Fibroblast of the aortic adventitia (primary cell): ENCODE measurements around the gene PRG3. TPM values are rescaled to one million over a fixed set of nuclear protein-coding genes. Genes with fewer than 3 reads are reported as not detected.
A peak's percentile ranks its signal among the peaks of the same experiment; 100 is the strongest.

Experiments used
- DNase-seq: peaks from one replicate; pipeline ENCODE4 v3.0.0-alpha.2; 2010; ENCODE audit warnings: low read depth
- H3K4me3 ChIP-seq: 2 replicates; pipeline ENCODE4 v1.5.1; 2011; ENCODE audit warnings: low read depth, mild to moderate bottlenecking, control low read depth, low read length, moderate library complexity
- CTCF ChIP-seq: IDR thresholded peaks from 2 replicates; pipeline ENCODE4 v1.5.1; 2011; ENCODE audit warnings: mild to moderate bottlenecking, low read length, control low read depth, inconsistent platforms; ENCODE audit not compliant: insufficient read depth
- total RNA-seq: library from RNA; depleted of rRNA; stranded (reverse); fragments of >200 nt; gene quantifications from 2 replicates; pipeline ENCODE4 v1.2.3, GENCODE V29; 2012; ENCODE audit warnings: low replicate concordance

PRG3 gene
- total RNA-seq, 1 donor = not detected

DNA sequence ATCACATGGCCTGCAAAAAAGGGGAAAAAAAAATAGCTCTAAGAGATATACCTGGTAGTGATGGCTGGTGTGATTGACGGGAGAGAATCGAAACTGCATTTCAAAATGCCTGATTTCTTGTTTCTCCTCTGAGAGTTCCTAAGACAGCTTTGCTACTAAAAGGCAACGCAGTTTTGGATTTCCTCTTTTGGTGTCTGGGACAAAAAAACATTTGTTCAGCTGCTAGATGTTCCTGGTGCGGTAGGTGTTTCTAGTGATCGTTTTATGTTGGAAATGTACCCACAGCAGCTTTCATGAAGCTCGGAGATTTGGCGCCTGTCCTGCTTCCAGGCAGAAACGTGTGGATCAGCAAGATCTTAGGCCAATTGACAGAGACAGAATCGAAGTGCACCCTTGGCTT lies 24.7 kb downstream of the PRG3 start:
- no peak for DNase-seq
- TF ChIP-seq CTCF = no peak
- H3K4me3 ChIP-seq = no peak overlapping the region

DNA sequence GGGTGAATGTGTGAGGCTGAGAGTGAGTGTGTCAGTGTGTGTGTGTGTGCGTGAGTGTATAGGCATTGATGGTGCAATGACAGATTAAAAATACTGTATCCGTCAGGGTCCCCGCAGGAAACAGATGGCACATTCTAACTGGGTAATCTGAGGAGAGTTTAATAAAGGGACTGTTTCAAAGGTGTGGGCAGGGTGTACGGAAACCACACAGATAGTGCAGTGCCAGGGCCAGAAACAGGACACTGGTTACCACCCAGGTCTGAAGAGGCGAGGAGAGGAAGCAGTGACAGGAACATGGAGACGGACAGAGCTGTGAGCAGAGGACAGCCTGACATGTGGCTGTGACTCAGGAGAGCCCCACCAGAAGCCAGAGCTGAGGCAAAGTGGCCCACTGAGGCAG lies 26.3 kb downstream of the PRG3 start:
- no peak for DNase-seq
- no peak overlapping the region for H3K4me3 ChIP-seq
- TF ChIP-seq CTCF = no peak

DNA sequence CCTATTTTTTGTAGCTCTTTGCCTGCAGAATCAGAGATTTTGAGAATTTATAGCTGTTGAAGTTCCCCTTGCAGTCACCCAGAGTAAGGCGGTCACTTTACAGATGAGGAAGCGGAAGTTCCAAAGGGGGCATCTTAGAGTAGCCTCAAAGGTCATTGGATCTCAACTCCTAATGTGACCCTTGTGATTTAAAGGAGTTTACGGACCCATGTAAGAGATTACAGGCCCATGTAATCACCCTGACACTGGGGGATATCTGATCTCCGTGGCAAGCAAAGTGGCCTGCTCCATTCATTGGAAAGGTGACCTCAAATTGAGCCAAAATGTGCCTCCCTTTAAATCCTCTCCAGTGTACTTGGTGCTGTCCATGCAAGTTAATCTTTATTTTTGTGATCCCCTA lies 27.1 kb downstream of the PRG3 start:
- TF ChIP-seq CTCF = no peak
- DNase-seq = no peak
- no peak overlapping the region for H3K4me3 ChIP-seq

- H3K4me3 ChIP-seq = no peak overlapping the region
- DNase-seq = no peak
- no peak for TF ChIP-seq CTCF
Measured at GRCh38 chr11:57353446-57353845, 27.5 kb downstream of the PRG3 start.

- H3K4me3 ChIP-seq = no peak overlapping the region
- no peak for TF ChIP-seq CTCF
- no peak for DNase-seq
Measured at GRCh38 chr11:57353036-57353435, 27.9 kb downstream of the PRG3 start.

GRCh38 chr11:57349491-57350274 lies 31.3 kb downstream of the PRG3 start:
- peak; percentile 91 for TF ChIP-seq CTCF
- no peak overlapping the region for H3K4me3 ChIP-seq
- DNase-seq = peak; percentile 36

GRCh38 chr11:57348636-57349313 lies 32.2 kb downstream of the PRG3 start:
- DNase-seq = no peak
- no peak for TF ChIP-seq CTCF

More at GRCh38 chr11:57348636-57349313, 32.2 kb downstream of the PRG3 start:
- H3K4me3 ChIP-seq = no peak overlapping the region
